Chondrocyte (in vitro differentiated cells): ENCODE data around the gene PLXDC2. TPM values are rescaled to one million over a fixed set of nuclear protein-coding genes. Genes with fewer than 3 reads are reported as not detected.

Experiments
- DNase-seq: peaks from one replicate; pipeline ENCODE4 v3.0.0; 2021; ENCODE audit warnings: mixed read lengths, low spot score
- H3K27ac Mint-ChIP-seq: one replicate; pipeline ENCODE4 v1.8.0; 2021; ENCODE audit warnings: mild to moderate bottlenecking, moderate library complexity, mixed read lengths; ENCODE audit not compliant: unreplicated experiment
- H3K27me3 Mint-ChIP-seq: 2 replicates; pipeline ENCODE4 v1.8.0; 2021; ENCODE audit warnings: low read depth, mixed read lengths
- H3K36me3 Mint-ChIP-seq: 2 replicates; pipeline ENCODE4 v1.8.0; 2021; ENCODE audit warnings: low read depth, mixed read lengths
- H3K4me1 Mint-ChIP-seq: 2 replicates; pipeline ENCODE4 v1.8.0; 2021; ENCODE audit warnings: low read depth, mild to moderate bottlenecking, mixed read lengths
- H3K4me3 Mint-ChIP-seq: one replicate; pipeline ENCODE4 v1.8.0; 2021; ENCODE audit warnings: mild to moderate bottlenecking, moderate library complexity, mixed read lengths; ENCODE audit not compliant: unreplicated experiment
- H3K9me3 Mint-ChIP-seq: 2 replicates; pipeline ENCODE4 v1.8.0; 2021; ENCODE audit warnings: low read depth, mixed read lengths
- CTCF ChIP-seq: fragments of 200-600 bp; sonication (generic); IDR thresholded peaks from 2 replicates; pipeline ENCODE4 v1.5.0; 2021; ENCODE audit warnings: antibody characterized with exemption, mild to moderate bottlenecking, moderate library complexity
- total RNA-seq: library from RNA; stranded (reverse); gene quantifications from 3 replicates; pipeline ENCODE4 v1.2.1, GENCODE V29; 2021

Gene PLXDC2
- total RNA-seq, 1 donor from 2014 or later, result 88.5 TPM

GRCh38 chr10:19819419-19820033 is 3.3 kb downstream of the PLXDC2 start:
- H3K9me3 Mint-ChIP-seq, result peaks cover 3% of the 10 kb centered on the region
- DNase-seq, result no peak
- peak overlapping the region; percentile 98 for H3K4me3 Mint-ChIP-seq
- no peaks in the 10 kb centered on the region for H3K27me3 Mint-ChIP-seq
- H3K4me1 Mint-ChIP-seq, result peaks cover 43% of the 10 kb centered on the region
- H3K36me3 Mint-ChIP-seq, result peaks cover 6% of the 10 kb centered on the region
- peak; percentile 99 for TF ChIP-seq CTCF
- H3K27ac Mint-ChIP-seq, result peak overlapping the region; percentile 74

DNA sequence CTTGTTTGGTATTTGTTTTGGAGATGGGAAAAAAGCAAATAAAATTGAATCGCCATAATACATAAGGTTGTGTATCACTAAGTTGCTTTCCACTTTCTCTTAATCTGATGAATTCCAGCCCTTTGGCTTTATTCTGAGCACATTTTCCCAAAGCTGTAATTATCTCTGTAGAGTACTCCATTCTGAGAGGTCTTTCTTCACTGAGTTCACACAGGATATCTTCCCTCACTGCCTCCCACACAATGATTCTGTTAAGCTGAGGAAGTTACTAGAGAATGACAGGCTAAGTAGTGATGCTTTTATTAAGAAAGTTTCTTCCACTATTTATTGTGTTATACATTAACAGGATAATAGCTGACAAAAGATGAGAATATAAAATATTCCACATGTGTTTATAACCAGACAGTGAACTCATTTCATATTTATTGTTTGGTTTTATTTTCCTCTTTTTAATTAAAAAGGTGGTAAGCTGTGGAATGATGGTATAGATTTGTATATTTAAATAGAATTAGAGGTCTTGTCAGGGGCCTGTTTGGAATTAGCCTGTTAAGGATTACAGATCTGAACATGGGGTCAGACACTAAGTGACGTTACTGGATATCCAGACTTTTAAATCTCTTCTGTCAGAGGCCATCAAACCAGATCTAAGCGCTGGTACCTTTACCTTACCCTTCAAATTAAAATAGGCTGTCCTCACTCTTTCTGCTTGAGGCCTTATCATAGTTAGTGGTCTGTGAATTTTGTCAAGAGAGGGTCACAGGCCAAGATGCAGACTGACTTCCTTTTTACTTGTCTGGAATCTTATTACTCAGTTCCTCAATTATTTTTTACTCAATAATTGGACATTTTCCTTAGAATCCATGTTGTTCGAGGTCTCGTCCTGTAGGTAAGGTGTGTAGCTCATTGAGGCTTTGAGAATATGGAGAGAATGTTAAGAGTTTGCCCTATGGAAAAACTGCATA is 8.4 kb downstream of the PLXDC2 start:
- peaks cover 53% of the 10 kb centered on the region for H3K4me1 Mint-ChIP-seq
- no peak for TF ChIP-seq CTCF
- DNase-seq, result no peak

DNA sequence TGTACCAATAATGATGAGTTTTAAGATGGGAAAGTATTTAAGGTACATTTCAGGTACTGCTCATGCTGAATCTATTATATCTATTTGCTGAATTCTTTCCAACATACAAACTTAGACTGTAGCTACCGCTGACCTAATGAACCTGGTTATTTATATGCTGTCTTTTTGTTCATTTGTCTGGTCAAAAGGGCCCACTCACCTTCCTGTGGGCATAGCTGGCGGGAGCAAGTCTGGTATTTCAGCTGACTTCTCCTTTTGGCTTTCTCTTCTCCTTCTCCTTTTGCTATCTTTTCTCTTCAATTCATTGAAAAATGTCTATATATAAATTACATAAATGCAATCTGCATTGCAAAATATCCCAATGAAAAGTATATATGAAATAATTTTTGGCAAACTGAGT is 9.5 kb downstream of the PLXDC2 start:
- no peak for TF ChIP-seq CTCF
- Mint-ChIP-seq H3K27me3 (no peaks in the 10 kb centered on the region), H3K9me3 (peaks cover 3% of the 10 kb centered on the region), H3K36me3 (peaks cover 11% of the 10 kb centered on the region), H3K4me1 (peaks cover 54% of the 10 kb centered on the region), H3K27ac (peak overlapping the region; percentile 33), H3K4me3 (no peak overlapping the region)
- DNase-seq, result no peak

More for the DNA sequence above, 8.4 kb downstream of the PLXDC2 start:
- Mint-ChIP-seq H3K4me3 (no peak overlapping the region), H3K9me3 (peaks cover 3% of the 10 kb centered on the region), H3K36me3 (peaks cover 12% of the 10 kb centered on the region), H3K27ac (no peak overlapping the region), H3K27me3 (no peaks in the 10 kb centered on the region)

DNA sequence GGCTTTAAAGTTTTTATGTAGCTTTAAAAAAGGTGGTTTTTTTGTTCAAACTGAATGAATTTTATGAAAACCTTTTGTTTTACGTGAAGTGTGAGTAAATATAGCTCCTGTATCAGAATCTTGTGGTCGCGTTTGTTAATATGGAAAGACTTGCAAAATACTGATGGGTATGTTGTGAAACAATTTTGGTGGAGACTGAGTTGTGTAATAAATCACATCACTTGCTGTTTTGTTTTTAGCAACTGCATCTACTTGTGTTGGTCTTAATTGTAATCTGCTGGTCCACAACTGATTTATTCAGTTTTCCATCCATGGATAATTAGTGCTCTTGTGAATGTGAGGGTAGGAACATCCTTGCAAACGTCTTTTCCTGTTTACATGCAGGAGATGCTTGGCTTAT is 10.5 kb downstream of the PLXDC2 start:
- peaks cover 53% of the 10 kb centered on the region for H3K4me1 Mint-ChIP-seq
- peaks cover 11% of the 10 kb centered on the region for H3K36me3 Mint-ChIP-seq
- no peak overlapping the region for H3K27ac Mint-ChIP-seq
- TF ChIP-seq CTCF, result no peak
- no peak for DNase-seq
- no peak overlapping the region for H3K4me3 Mint-ChIP-seq
- no peaks in the 10 kb centered on the region for H3K27me3 Mint-ChIP-seq
- H3K9me3 Mint-ChIP-seq, result peaks cover 7% of the 10 kb centered on the region

GRCh38 chr10:19828278-19829049 is 12.2 kb downstream of the PLXDC2 start:
- Mint-ChIP-seq H3K36me3 (peaks cover 12% of the 10 kb centered on the region), H3K4me1 (peaks cover 67% of the 10 kb centered on the region), H3K4me3 (no peak overlapping the region), H3K9me3 (peaks cover 8% of the 10 kb centered on the region), H3K27ac (no peak overlapping the region), H3K27me3 (no peaks in the 10 kb centered on the region)
- no peak for DNase-seq
- TF ChIP-seq CTCF, result no peak
